ENCODE results near the gene ZBTB38. TPM values are rescaled to one million over a fixed set of nuclear protein-coding genes. Genes with fewer than 3 reads are reported as not detected.

The ZBTB38 gene
- total RNA-seq, 2 donors from 2014 or later: 101 to 125 TPM

DNA sequence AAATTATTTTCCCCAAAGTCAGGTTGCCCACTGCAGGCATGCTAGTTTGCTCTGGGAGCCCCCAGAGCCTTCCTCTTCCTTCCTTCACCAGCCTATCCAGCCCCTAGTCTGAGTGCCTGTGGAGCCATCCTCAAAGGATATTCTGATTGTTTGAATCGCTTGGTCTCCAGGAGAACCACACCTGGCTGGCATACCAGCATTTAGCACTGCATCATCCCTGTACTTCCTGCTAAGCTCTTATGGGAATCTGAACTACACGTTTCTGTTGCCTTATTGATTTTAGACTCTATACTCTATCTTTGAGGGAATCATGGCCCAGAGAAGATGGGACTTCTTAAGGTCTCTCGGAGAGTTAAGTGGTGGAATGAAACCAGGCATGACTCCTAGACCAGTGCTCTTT, 26.3 kb downstream of the ZBTB38 start:
- DNase-seq (ENCODE audit: low spot score): no peak
- intact Hi-C loops (cut with DNase I): no loop called here

GRCh38 chr3:141395005-141395589, 26.8 kb downstream of the ZBTB38 start:
- no peak for DNase-seq (ENCODE audit: low spot score)
- intact Hi-C loops (cut with DNase I): no loop called here

DNA sequence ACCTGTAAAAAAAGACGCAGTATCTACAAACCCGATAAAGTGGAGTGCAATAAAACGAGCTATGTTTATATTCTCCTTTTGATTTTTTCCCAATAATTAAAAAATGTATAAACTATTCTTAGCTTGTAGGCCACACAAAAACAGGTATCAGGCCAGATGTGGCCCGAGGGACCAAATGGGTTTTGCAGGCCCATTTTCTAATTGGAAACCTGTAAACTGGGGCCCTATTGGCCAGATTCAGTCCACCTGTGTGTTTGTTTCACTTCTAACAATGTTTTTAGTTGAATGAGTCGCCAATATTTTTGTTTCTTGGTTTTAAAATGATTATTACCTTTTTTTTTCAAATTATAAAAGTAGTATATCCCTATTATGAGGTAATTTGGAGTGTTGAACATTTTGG, 29.7 kb downstream of the ZBTB38 start:
- intact Hi-C loops (cut with DNase I): no loop called here

GRCh38 chr3:141399200-141399599, 30.9 kb downstream of the ZBTB38 start:
- intact Hi-C loops (cut with DNase I): no loop called here
- no peak for DNase-seq (ENCODE audit: low spot score)

More for the DNA sequence above, 29.7 kb downstream of the ZBTB38 start:
- no peak for DNase-seq (ENCODE audit: low spot score)

- intact Hi-C loops (cut with DNase I): no loop called here
- DNase-seq (ENCODE audit: low spot score): no peak
Measured at GRCh38 chr3:141400073-141400971, 32.0 kb downstream of the ZBTB38 start.

GRCh38 chr3:141401095-141401494, 32.8 kb downstream of the ZBTB38 start:
- intact Hi-C loops (cut with DNase I): no loop called here
- DNase-seq (ENCODE audit: low spot score): no peak

- DNase-seq (ENCODE audit: low spot score): peak; percentile 86
- intact Hi-C loops (cut with DNase I): no loop called here
Measured at GRCh38 chr3:141401573-141402475, 33.5 kb downstream of the ZBTB38 start.

DNA sequence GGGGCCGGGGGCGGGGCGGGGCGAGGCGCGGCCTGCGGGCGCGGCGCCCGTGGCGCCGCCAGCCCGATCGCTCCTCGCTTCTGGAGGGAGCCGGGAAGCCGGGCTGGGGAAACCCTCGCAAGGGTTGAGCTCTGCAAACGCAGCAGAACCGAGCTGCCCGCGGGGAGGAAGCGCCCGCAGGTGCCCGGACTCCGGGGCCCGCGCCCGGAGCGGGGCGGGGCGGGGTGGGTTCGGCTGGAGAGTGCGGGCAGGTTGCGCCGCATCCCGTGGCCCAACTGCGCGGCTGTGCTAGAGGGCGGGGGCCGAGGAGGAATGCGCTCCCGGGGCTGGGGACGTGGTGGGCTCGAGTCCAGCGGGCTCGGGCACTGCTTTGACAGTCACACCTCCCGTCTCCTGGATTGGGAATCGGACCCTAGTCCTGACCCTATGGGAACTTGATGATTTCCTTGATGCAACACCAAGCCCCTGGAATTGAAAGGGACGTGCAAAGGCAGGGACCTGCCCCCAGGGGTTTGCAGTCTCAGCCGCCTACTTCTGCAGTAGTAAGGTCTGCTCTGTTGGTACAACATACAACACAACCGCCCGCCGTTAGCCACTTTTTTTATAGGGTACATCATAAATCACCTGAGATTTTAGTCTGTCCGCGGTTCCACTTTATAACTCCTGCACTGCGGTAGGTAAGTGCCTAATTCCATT, 34.3 kb downstream of the ZBTB38 start:
- DNase-seq (ENCODE audit: low spot score): peak; percentile 88
- intact Hi-C loops (cut with DNase I): no loop called here

DNA sequence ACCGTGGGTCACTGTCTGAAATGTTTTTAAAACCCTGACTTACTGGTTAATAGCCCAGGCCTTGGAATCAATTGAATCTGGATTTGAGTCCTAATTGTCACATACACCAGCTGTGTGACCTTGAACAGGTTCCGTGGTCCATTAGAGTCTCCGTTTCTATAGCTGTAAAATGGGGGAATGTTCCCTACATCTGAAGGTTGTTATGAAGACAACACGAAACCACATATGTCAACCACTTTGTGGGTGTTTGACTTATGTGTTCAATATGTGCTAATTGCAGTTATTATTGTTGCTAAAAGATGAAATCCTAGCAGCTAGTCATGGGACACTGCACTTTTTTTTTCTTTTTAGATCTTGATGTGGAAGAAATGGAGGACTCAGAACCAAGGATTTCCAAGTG, 35.3 kb downstream of the ZBTB38 start:
- intact Hi-C loops (cut with DNase I): no loop called here
- DNase-seq (ENCODE audit: low spot score): no peak

DNA sequence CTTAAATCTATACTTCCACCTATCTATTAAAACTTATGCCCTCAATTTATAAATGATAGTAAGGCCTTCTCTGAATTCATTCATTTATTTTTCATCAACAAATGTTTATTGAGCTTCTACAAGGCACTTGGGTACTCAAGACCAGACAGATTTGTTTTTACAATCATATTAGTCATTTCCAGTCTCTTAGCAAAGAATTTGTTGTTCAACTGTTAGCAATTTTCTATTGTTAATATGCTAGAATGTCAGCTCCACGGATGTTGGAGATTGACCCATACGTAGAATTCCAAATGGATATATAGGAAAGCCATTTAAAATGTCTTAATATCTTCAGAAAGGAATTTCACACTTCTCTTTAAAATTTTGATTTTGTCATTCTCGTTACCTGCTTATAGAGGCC, 36.7 kb downstream of the ZBTB38 start:
- no peak for DNase-seq (ENCODE audit: low spot score)
- intact Hi-C loops (cut with DNase I): loop anchor here in 1 of 2 donors (5.0 kb wide), 1 partner anchor 37 kb away; no protein-coding TSS in a partner anchor

- no peak for DNase-seq (ENCODE audit: low spot score)
- intact Hi-C loops (cut with DNase I): loop anchor here in 1 of 2 donors (5.0 kb wide), 1 partner anchor 37 kb away; no protein-coding TSS in a partner anchor
Measured at GRCh38 chr3:141405591-141405990, 37.3 kb downstream of the ZBTB38 start.

- DNase-seq (ENCODE audit: low spot score): no peak
- intact Hi-C loops (cut with DNase I): loop anchor here in 1 of 2 donors (5.0 kb wide), 1 partner anchor 36 kb away; no protein-coding TSS in a partner anchor
Measured at GRCh38 chr3:141406265-141406664, 38.0 kb downstream of the ZBTB38 start.

DNA sequence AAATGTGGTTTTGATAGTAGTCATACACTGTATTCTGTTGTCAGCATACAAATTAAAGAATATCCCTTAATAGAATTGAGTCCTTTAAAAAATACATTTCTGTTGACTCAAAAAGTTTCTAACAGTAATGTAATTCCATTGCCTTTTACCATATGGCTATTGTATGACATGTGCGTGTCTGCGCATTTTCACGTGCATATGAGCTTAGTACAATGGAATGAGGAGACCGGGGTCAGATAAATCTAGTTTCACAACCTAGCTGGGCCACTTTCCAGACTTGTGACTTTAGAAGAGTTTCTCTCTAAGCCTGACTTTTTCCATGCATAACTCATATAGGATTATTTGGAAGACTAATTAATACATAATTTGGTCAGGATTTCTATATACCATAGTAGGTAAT, 38.7 kb downstream of the ZBTB38 start:
- intact Hi-C loops (cut with DNase I): loop anchor here in 1 of 2 donors (5.0 kb wide), 1 partner anchor 35 kb away; no protein-coding TSS in a partner anchor
- DNase-seq (ENCODE audit: low spot score): no peak

GRCh38 chr3:141407825-141408224, 39.5 kb downstream of the ZBTB38 start:
- intact Hi-C loops (cut with DNase I): loop anchor here in 1 of 2 donors (5.0 kb wide), 1 partner anchor 34 kb away; no protein-coding TSS in a partner anchor

DNA sequence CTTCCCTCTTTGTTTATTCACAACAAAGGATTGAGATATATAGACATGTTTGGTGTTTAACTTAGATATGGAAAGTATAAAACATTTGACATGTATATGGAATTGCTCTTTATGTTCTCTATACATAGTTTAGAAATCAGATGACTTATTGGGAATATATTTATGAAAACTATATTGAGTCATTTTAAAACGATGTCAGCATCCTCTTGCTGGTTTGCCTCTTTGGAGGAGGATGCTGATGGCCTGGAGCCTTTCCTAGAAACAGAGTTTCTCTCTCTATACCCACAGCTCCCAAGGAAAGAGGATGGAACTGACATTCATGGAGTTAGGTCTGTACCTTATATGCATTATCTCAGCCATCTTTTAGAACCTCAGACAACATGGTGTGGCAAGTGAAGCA, 40.3 kb downstream of the ZBTB38 start:
- intact Hi-C loops (cut with DNase I): loop anchor here in 1 of 2 donors (5.0 kb wide), 1 partner anchor 34 kb away; no protein-coding TSS in a partner anchor
- DNase-seq (ENCODE audit: low spot score): no peak

More at GRCh38 chr3:141407825-141408224, 39.5 kb downstream of the ZBTB38 start:
- no peak for DNase-seq (ENCODE audit: low spot score)

DNA sequence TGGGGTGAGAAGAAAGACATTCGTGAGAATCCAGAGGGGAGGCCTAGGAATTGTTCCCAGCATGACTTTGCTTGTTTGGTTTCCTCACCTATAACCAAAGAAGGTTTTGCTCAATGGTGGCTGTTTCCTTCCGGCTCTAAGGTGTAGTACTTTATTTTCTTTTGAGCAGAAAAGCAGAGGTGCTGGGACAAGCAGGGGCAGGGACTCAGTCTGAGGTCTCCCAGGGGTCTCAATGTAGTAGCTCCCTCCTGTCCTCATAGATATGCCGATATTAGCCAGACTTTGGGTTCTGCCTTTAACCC, 41.6 kb downstream of the ZBTB38 start:
- intact Hi-C loops (cut with DNase I): loop anchor here in 1 of 2 donors (5.0 kb wide), 1 partner anchor 32 kb away; no protein-coding TSS in a partner anchor
- no peak for DNase-seq (ENCODE audit: low spot score)

DNA sequence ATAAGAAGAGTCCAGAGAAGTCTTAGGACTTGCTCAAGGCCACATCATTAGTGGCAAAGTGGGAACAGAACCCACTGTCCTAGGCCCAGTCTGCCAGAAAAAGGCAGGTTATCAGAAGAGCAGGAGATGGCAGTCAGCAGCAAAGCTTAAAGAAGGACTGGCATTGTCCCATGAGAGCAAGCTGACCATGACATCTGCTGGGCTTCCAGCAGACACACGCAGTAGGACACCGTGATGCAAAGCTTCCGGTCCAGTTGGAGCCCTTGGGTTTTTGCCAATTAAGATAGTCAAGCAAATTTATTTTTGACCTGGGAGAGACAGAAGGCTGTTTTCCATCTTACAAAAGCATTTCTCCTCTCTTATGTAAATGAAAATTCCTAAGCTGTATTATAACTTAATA, 42.1 kb downstream of the ZBTB38 start:
- no peak for DNase-seq (ENCODE audit: low spot score)
- intact Hi-C loops (cut with DNase I): no loop called here

- no peak for DNase-seq (ENCODE audit: low spot score)
- intact Hi-C loops (cut with DNase I): no loop called here
Measured at GRCh38 chr3:141410846-141411245, 42.5 kb downstream of the ZBTB38 start.

DNA sequence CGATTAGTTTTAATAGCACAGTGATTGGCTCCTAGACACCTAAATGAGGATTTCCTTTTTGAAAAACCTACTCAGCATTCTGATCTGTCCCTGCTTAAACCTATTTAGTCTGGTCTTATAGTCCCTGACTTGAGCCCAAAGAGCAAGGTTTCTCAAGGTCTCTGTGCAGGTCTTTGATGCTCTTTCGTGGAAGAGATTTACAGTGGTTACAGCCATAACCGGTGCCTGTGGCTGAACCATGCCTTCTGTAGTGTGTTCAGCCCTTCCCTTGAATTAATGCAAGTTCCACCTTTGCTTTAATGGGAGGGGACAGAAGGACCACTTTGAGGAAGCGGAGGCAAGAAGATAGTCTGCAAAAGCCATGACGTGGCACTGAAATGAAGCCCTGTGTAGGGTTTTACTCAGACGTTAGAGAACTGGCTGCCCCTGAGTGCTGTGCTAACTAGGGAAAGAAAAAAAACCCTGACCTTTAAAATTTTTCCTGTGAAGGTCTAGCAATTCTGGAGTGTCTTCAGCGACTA, 43.0 kb downstream of the ZBTB38 start:
- intact Hi-C loops (cut with DNase I): no loop called here
- no peak for DNase-seq (ENCODE audit: low spot score)
